GM12878 (cell line): ENCODE measurements around the gene THSD8. TPM values are rescaled to one million over a fixed set of nuclear protein-coding genes. Genes with fewer than 3 reads are reported as not detected.

Experiments used
- ATAC-seq: fragments of 200-7000 bp; cut with Tn5 transposase; 3 replicates; pipeline ENCODE4 v1.9.1; 2020; ENCODE audit warnings: mild to moderate bottlenecking, moderate library complexity
- BruUV-seq: library from RNA; stranded (reverse); fragments of 400-500 nt; replicated peaks from 2 replicates; lab custom pipeline; 2021; lab: Mats Ljungman, UMichigan
- CTCF ChIA-PET: fragments of 300-600 bp; sonication (Branson Sonifier 250); formaldehyde crosslinking; extraction: SDS; loops from one replicate; lab custom pipeline; 2021; ENCODE audit warnings: inconsistent platforms; lab: Yijun Ruan, JAX
- POLR2A ChIA-PET: fragments of 350-600 bp; formaldehyde crosslinking; extraction: SDS; loops from one replicate; lab custom pipeline; 2021; ENCODE audit warnings: inconsistent platforms; lab: Charles Lee
- RAD21 ChIA-PET: fragments of 300-600 bp; sonication (Branson Sonifier 250); formaldehyde crosslinking; loops from one replicate; lab custom pipeline; 2023; ENCODE audit warnings: antibody characterized with exemption; ENCODE audit not compliant: unreplicated experiment; lab: Charles Lee
- SMC1A ChIA-PET: fragments of 300-600 bp; sonication (Branson Sonifier 250); formaldehyde crosslinking; loops from one replicate; lab custom pipeline; 2023; ENCODE audit not compliant: unreplicated experiment, uncharacterized antibody; lab: Charles Lee
- DNase-seq: peaks from one replicate; pipeline ENCODE4 v3.0.0-alpha.2; 2011; ENCODE audit warnings: low read depth, low spot score
- FAIRE-seq: peaks from 3 replicates; lab custom pipeline; 2011; peaks lifted over from hg19 to GRCh38; lab: Jason Lieb, UNC
- H2AFZ ChIP-seq: 2 replicates; pipeline ENCODE4 v1.6.0; 2011; ENCODE audit warnings: low read depth, low read length, control low read depth; ENCODE audit not compliant: control insufficient read depth
- H3K27ac ChIP-seq: 2 replicates; pipeline ENCODE4 v1.5.1; 2011; ENCODE audit warnings: control low read depth; ENCODE audit not compliant: control insufficient read depth, insufficient read depth
- H3K27me3 ChIP-seq, 2 experiments: replicated peaks in 1 of 2; 2 replicates each; pipeline versions ENCODE4 v1.6.0 to v1.6.1; 2011; ENCODE audit warnings: low read length in 1 of 2; ENCODE audit not compliant: control insufficient read depth in 2 of 2, insufficient read depth in 2 of 2
- H3K36me3 ChIP-seq, 2 experiments: 2 replicates each; pipeline ENCODE4 v1.5.1; 2011; ENCODE audit warnings: low read length in 1 of 2; ENCODE audit not compliant: control insufficient read depth in 2 of 2, insufficient read depth in 2 of 2
- H3K4me1 ChIP-seq: 2 replicates; pipeline ENCODE4 v1.6.1; 2011; ENCODE audit warnings: mild to moderate bottlenecking, low read length, moderate library complexity, mixed read lengths; ENCODE audit not compliant: control insufficient read depth, insufficient read depth
- H3K4me2 ChIP-seq: 2 replicates; pipeline ENCODE4 v1.6.0; 2011; ENCODE audit warnings: control low read depth; ENCODE audit not compliant: control insufficient read depth, insufficient read depth
- H3K4me3 ChIP-seq: fragments of 200-600 bp; sonication (generic); 2 replicates; pipeline ENCODE4 v1.5.1; 2016
- H3K79me2 ChIP-seq: 2 replicates; pipeline ENCODE4 v1.6.0; 2011; ENCODE audit warnings: low read length; ENCODE audit not compliant: control insufficient read depth, insufficient read depth
- H3K9ac ChIP-seq: 2 replicates; pipeline ENCODE4 v1.8.0; 2011; ENCODE audit warnings: low read length, control low read depth, mixed read lengths; ENCODE audit not compliant: control insufficient read depth, insufficient read depth
- H3K9me3 ChIP-seq: replicated peaks from 3 replicates; pipeline ENCODE4 v1.5.1; 2011; ENCODE audit warnings: mild to moderate bottlenecking, low read length; ENCODE audit not compliant: control insufficient read depth, insufficient read depth
- H4K20me1 ChIP-seq: 2 replicates; pipeline ENCODE4 v1.6.0; 2011; ENCODE audit not compliant: control insufficient read depth, insufficient read depth
- ATF7 ChIP-seq: fragments of 450-650 bp; IDR thresholded peaks from 2 replicates; pipeline ENCODE4 v1.6.1; 2016; ENCODE audit warnings: low read depth, mild to moderate bottlenecking
- BCLAF1 ChIP-seq: fragments of 450-650 bp; IDR thresholded peaks from 2 replicates; pipeline ENCODE4 v1.6.1; 2017; ENCODE audit warnings: antibody characterized with exemption, mild to moderate bottlenecking, moderate library complexity
- CBFB ChIP-seq: IDR thresholded peaks from 2 replicates; pipeline ENCODE4 v1.6.1; 2016; ENCODE audit warnings: antibody characterized with exemption, low read depth
- CHD2 ChIP-seq: IDR thresholded peaks from 2 replicates; pipeline ENCODE4 v1.6.1; 2011; ENCODE audit warnings: low read depth, low read length, improper control_type of control experiment, borderline replicate concordance
- HSF1 ChIP-seq: fragments of 150-350 bp; IDR thresholded peaks from 2 replicates; pipeline ENCODE4 v1.6.1; 2014; ENCODE audit warnings: mild to moderate bottlenecking, low read depth, low read length
- IKZF1 ChIP-seq: fragments of 450-650 bp; conservative IDR thresholded peaks from 2 replicates; pipeline ENCODE4 v1.6.1; 2017; ENCODE audit warnings: antibody characterized with exemption, mild to moderate bottlenecking
- NR2C2 ChIP-seq: IDR thresholded peaks from 2 replicates; pipeline ENCODE4 v1.6.1; 2011; ENCODE audit warnings: borderline replicate concordance, low read depth; ENCODE audit not compliant: control insufficient read depth, insufficient read length
- RELB ChIP-seq: fragments of 450-650 bp; IDR thresholded peaks from 2 replicates; pipeline ENCODE4 v1.6.1; 2017; ENCODE audit warnings: low read depth, mild to moderate bottlenecking, moderate library complexity
- REST ChIP-seq: IDR thresholded peaks from 2 replicates; pipeline ENCODE4 v1.6.1; 2012; ENCODE audit warnings: mild to moderate bottlenecking, low read depth, low read length
- RUNX3 ChIP-seq: IDR thresholded peaks from 2 replicates; pipeline ENCODE4 v1.6.1; 2012; ENCODE audit warnings: low read length, inconsistent platforms
- WGBS: methylation state at CpG from one replicate; pipeline ENCODE4 v1.1.6; 2016; ENCODE audit warnings: low lambda C conversion rate; ENCODE audit not compliant: insufficient replicate concordance, insufficient coverage; ENCODE audit errors: missing lambda C conversion rate; 5-methylcytosine and 5-hydroxymethylcytosine counted together
- in situ Hi-C: fragments of 300-500 bp; cut with MboI; formaldehyde crosslinking; loops from 9 replicates; pipeline ENCODE4 v1.14.3; 2018; ENCODE audit warnings: mixed read lengths
- intact Hi-C: fragments of 100-400 bp; cut with micrococcal nuclease; formaldehyde crosslinking; loops from one replicate; pipeline ENCODE4 v1.14.2; 2022; ENCODE audit not compliant: unreplicated experiment
- polyA plus RNA-seq, 11 experiments: library from polyadenylated mRNA; depleted of rRNA in 4 of 11; unstranded in 6 of 11; stranded (reverse) in 5 of 11; fragments of >200 nt; fragmentation: Nextera tagmentation in 4 of 11; fragmentation: Illumina TruSeq in 1 of 11; extraction: Ambion mirVana in 4 of 11; extraction: Trizol in 1 of 11; gene quantifications; 1 replicate in 1 of 11; 2 replicates in 10 of 11; pipeline versions ENCODE4 v1.2.1 to v1.2.3, GENCODE V29; 2011 to 2016; ENCODE audit warnings: inconsistent platforms in 2 of 11, missing spikeins in 2 of 11, low read depth in 1 of 11
- total RNA-seq, 4 experiments: library from RNA; depleted of rRNA in 3 of 4; stranded (reverse); fragments of >200 nt in 3 of 4; fragmentation: Illumina TruSeq in 1 of 4; extraction: Trizol in 1 of 4; gene quantifications; 2 replicates each; pipeline versions ENCODE4 v1.2.1 to v1.2.3, GENCODE V29; 2013 to 2021

THSD8 gene
- total and polyA plus RNA-seq, 10 of the 15 experiments (the other 5 are each of a cell fraction or from before 2014, with no cell fraction given): 0.24 to 32.3 (median 21.3) TPM; not detected in 2

GRCh38 chr19:12847159-12848139 is 45.6 kb downstream of the THSD8 start:
- FAIRE-seq: no peak
- POLR2A ChIA-PET: interaction anchor here (0.5 to 1.1 kb wide), 3 partner anchors 23 to 80 kb away, joined by 3 to 7 read pairs (median 6); no protein-coding TSS in a partner anchor
- RAD21 ChIA-PET: interaction anchor here (0.7 to 2.5 kb wide), 14 partner anchors 13 to 90 kb away, joined by 3 to 76 read pairs (median 4); partner anchors contain the start of genes GCDH and RNASEH2A
- peak; percentile 100 for ATAC-seq
- H3K4me1 ChIP-seq: no peaks in the 10 kb centered on the region; the same call in 1 of the 2 replicates
- H3K9me3 ChIP-seq: no peaks in the 10 kb centered on the region
- peak overlapping the region; percentile 79 for H2AFZ ChIP-seq
- H3K9ac ChIP-seq: no peak overlapping the region
- intact Hi-C loops (loop anchor here (1.0 kb wide), 2 partner anchors 81 to 87 kb away; no protein-coding TSS in a partner anchor), in situ Hi-C loops (loop anchor here (5.0 kb wide), 1 partner anchor 80 kb away; no protein-coding TSS in a partner anchor)
- no peaks in the 10 kb centered on the region for H4K20me1 ChIP-seq
- BruUV-seq: no TSS peak
- DNase-seq: no peak
- no peaks in the 10 kb centered on the region for H3K36me3 ChIP-seq
- no peak overlapping the region for H3K4me3 ChIP-seq
- SMC1A ChIA-PET: interaction anchor here (0.6 to 2.4 kb wide), 17 partner anchors 17 to 185 kb away, joined by 3 to 17 read pairs (median 3); partner anchors contain the start of genes JUNB, RNASEH2A and THSD8
- H3K27me3 ChIP-seq: no peaks in the 10 kb centered on the region; a peak in 1 of 4 replicates
- CTCF ChIA-PET: interaction anchor here (0.6 to 10.1 kb wide), 48 partner anchors 9 to 440 kb away, joined by 3 to 235 read pairs (median 4); partner anchors contain the start of genes CALR, DNASE2, FBXW9 and HOOK2
- WGBS: 18% methylated on average over 60 of the region's 69 CpGs
- no peak overlapping the region for H3K27ac ChIP-seq
- H3K4me2 ChIP-seq: peak overlapping the region; percentile 71
- H3K79me2 ChIP-seq: no peaks in the 10 kb centered on the region
- TF ChIP-seq ATF7 (no peak), HSF1 (no peak), BCLAF1 (no peak), IKZF1 (peak; percentile 55), CBFB (no peak), RELB (no peak), RUNX3 (peak; percentile 24; the same call in 1 of the 2 replicates), NR2C2 (no peak), CHD2 (0 out of 2 replicates have a peak, but pooled peaks have one; percentile 36), REST (0 out of 2 replicates have a peak, but pooled peaks have one; percentile 26)
